HepG2 (cell line): ENCODE results near the gene CES3. TPM values are rescaled to one million over a fixed set of nuclear protein-coding genes. Genes with fewer than 3 reads are reported as not detected.

Experiments used
- ATAC-seq: fragments of 200-7000 bp; cut with Tn5 transposase; 3 replicates; pipeline ENCODE4 v1.9.1; 2020; ENCODE audit warnings: mild to moderate bottlenecking, moderate library complexity
- BruUV-seq: library from RNA; stranded (reverse); fragments of 400-500 nt; replicated peaks from 2 replicates; lab custom pipeline; 2021; lab: Mats Ljungman, UMichigan
- CTCF ChIA-PET: fragments of 300-600 bp; formaldehyde crosslinking; extraction: SDS; loops from one replicate; lab custom pipeline; 2021; ENCODE audit warnings: low total read pairs, inconsistent platforms, low intra/inter-chr PET ratio; lab: Yijun Ruan, JAX
- POLR2A ChIA-PET: fragments of 350-600 bp; sonication (Branson Sonifier 250); formaldehyde crosslinking; loops from one replicate; lab custom pipeline; 2020; ENCODE audit warnings: antibody characterized with exemption, inconsistent platforms; lab: Yijun Ruan, JAX
- DNase-seq: peaks from one replicate; pipeline ENCODE4 v3.0.0-alpha.2; 2015; ENCODE audit warnings: low spot score
- FAIRE-seq: peaks from 3 replicates; lab custom pipeline; 2011; peaks lifted over from hg19 to GRCh38; lab: Jason Lieb, UNC
- H2AFZ ChIP-seq: one replicate; pipeline ENCODE4 v1.6.1; 2011; ENCODE audit warnings: low read length, inconsistent platforms
- H3K27ac ChIP-seq: fragments of 300-600 bp; 3 replicates; pipeline ENCODE4 v1.8.0; 2011; ENCODE audit warnings: mixed run types, mild to moderate bottlenecking, mixed read lengths, low read length, inconsistent platforms; ENCODE audit not compliant: insufficient read depth; ENCODE audit errors: extremely low read length
- H3K27me3 ChIP-seq, 2 experiments: fragments of 200-600 bp in 1 of 2; 2 replicates in 1 of 2; 3 replicates in 1 of 2; pipeline versions ENCODE4 v1.6.0 to v1.8.0; 2011; ENCODE audit warnings: low read length in 2 of 2, mild to moderate bottlenecking in 2 of 2, moderate library complexity in 2 of 2, inconsistent platforms in 1 of 2; ENCODE audit not compliant: insufficient read depth in 2 of 2, control insufficient read depth in 1 of 2
- H3K36me3 ChIP-seq, 2 experiments: fragments of 200-600 bp in 1 of 2; replicated peaks in 1 of 2; 2 replicates in 1 of 2; 3 replicates in 1 of 2; pipeline versions ENCODE4 v1.5.1 to v1.8.0; 2011; ENCODE audit warnings: low read length in 2 of 2, inconsistent platforms in 1 of 2; ENCODE audit not compliant: insufficient read depth in 2 of 2, control insufficient read depth in 1 of 2
- H3K4me1 ChIP-seq: 2 replicates; pipeline ENCODE4 v1.5.1; 2012; ENCODE audit warnings: low read length, inconsistent platforms; ENCODE audit not compliant: insufficient read depth
- H3K4me2 ChIP-seq: 2 replicates; pipeline ENCODE4 v1.6.0; 2011; ENCODE audit warnings: low read depth, low read length, inconsistent platforms
- H3K4me3 ChIP-seq, 3 experiments: fragments of 200-600 bp in 1 of 3; sonication (generic), shearing (Covaris generic) in 1 of 3; replicated peaks in 1 of 3; 2 replicates each; pipeline ENCODE4 v1.5.1; 2011 to 2016; ENCODE audit warnings: low read length in 3 of 3, inconsistent platforms in 2 of 3, low read depth in 2 of 3, mild to moderate bottlenecking in 2 of 3, control low read depth in 1 of 3, mixed read lengths in 1 of 3; ENCODE audit not compliant: insufficient read depth in 1 of 3
- H3K79me2 ChIP-seq: one replicate; pipeline ENCODE4 v1.6.1; 2011; ENCODE audit warnings: low read length, inconsistent platforms; ENCODE audit not compliant: insufficient read depth
- H3K9ac ChIP-seq: 2 replicates; pipeline ENCODE4 v1.6.0; 2011; ENCODE audit warnings: mild to moderate bottlenecking, low read depth, low read length, inconsistent platforms; ENCODE audit not compliant: insufficient read depth
- H3K9me3 ChIP-seq: 2 replicates; pipeline ENCODE4 v1.5.1; 2012; ENCODE audit warnings: mild to moderate bottlenecking, low read length
- H4K20me1 ChIP-seq: 2 replicates; pipeline ENCODE4 v1.6.0; 2011; ENCODE audit warnings: inconsistent platforms, mild to moderate bottlenecking, low read length, moderate library complexity; ENCODE audit not compliant: insufficient read depth
- EHMT2 ChIP-seq: fragments of 200-600 bp; sonication (generic); IDR thresholded peaks from 2 replicates; pipeline ENCODE4 v1.7.0; 2017; ENCODE audit warnings: antibody characterized with exemption, low read depth, low read length, borderline replicate concordance
- IKZF4 ChIP-seq: sonication (generic); formaldehyde crosslinking; IDR thresholded peaks from 2 replicates; pipeline ENCODE4 v1.5.1; 2020; ENCODE audit warnings: borderline replicate concordance, mild to moderate bottlenecking, low read depth, missing genetic modification reagents; ENCODE audit errors: not compliant biosample characterization
- SP2 ChIP-seq: sonication (generic); formaldehyde crosslinking; IDR thresholded peaks from 2 replicates; pipeline ENCODE4 v1.5.1; 2020; ENCODE audit warnings: mild to moderate bottlenecking, missing genetic modification reagents
- TEAD2 ChIP-seq: sonication (generic); formaldehyde crosslinking; IDR thresholded peaks from 2 replicates; pipeline ENCODE4 v1.9.0; 2021; ENCODE audit warnings: missing genetic modification reagents
- ZNF687 ChIP-seq: sonication (generic); formaldehyde crosslinking; IDR thresholded peaks from 2 replicates; pipeline ENCODE4 v1.5.1; 2020; ENCODE audit warnings: mild to moderate bottlenecking, missing genetic modification reagents, moderate library complexity
- WGBS: methylation state at CpG from one replicate; pipeline ENCODE4 v1.1.6; 2017; ENCODE audit warnings: low lambda C conversion rate; 5-methylcytosine and 5-hydroxymethylcytosine counted together
- in situ Hi-C: cut with HindIII; loops from 2 replicates; pipeline ENCODE4 v1.10.0; 2017; ENCODE audit warnings: low pct_unique_long_range_greater_than_20kb; ENCODE audit not compliant: extremely low pct_ligation_motif_present
- intact Hi-C: fragments of 100-400 bp; cut with micrococcal nuclease; formaldehyde crosslinking; loops from one replicate; pipeline ENCODE4 v1.10.0; 2022; ENCODE audit not compliant: unreplicated experiment
- polyA plus RNA-seq, 8 experiments: library from polyadenylated mRNA; depleted of rRNA in 3 of 8; stranded (reverse) in 7 of 8; unstranded in 1 of 8; fragments of >200 nt; fragmentation: Illumina TruSeq in 4 of 8; extraction: Trizol in 4 of 8; gene quantifications; 2 replicates each; pipeline versions ENCODE4 v1.2.1 to v1.2.3, GENCODE V29; 2011 to 2016; ENCODE audit warnings: low read depth in 4 of 8, missing spikeins in 1 of 8, mixed read lengths in 1 of 8; ENCODE audit not compliant: insufficient read depth in 1 of 8
- total RNA-seq, 5 experiments: library from RNA; depleted of rRNA; stranded (reverse); fragments of >200 nt; fragmentation: Illumina TruSeq; extraction: Trizol; gene quantifications; 2 replicates each; pipeline ENCODE4 v1.2.3, GENCODE V29; 2016; ENCODE audit warnings: low read depth in 1 of 5

Gene CES3
- total and polyA plus RNA-seq, 2 of the 13 experiments (the other 11 are each of a cell fraction or from before 2014, with no cell fraction given) = 6.6 to 17.4 TPM

- TF ChIP-seq ZNF687 (peak; percentile 12; the same call in 1 of the 2 replicates), TEAD2 (no peak), SP2 (no peak), IKZF4 (CRISPR knock-in tag) (no peak), EHMT2 (no peak)
Observed at GRCh38 chr16:66958857-66959703, 2.0 kb upstream of the CES3 start (continued).

GRCh38 chr16:66959704-66960161 lies 1.3 kb upstream of the CES3 start:
- WGBS = 38% methylated on average over 5 of the region's 5 CpGs
- no peak for DNase-seq
- H3K4me2 ChIP-seq = no peak overlapping the region
- H3K9ac ChIP-seq = no peak overlapping the region
- no peak overlapping the region for H3K27ac ChIP-seq
- peaks cover 69% of the 10 kb centered on the region for H3K4me1 ChIP-seq
- POLR2A ChIA-PET = no interaction called here
- in situ Hi-C loops = no loop called here
- no peaks in the 10 kb centered on the region for H4K20me1 ChIP-seq
- no peak for FAIRE-seq
- ATAC-seq = no peak
- H3K27me3 ChIP-seq = 0 out of 5 replicates have a peak, but pooled peaks cover 0 to 3% of the 10 kb centered on the region in 2 experiments
- H2AFZ ChIP-seq = no peak overlapping the region
- no peaks in the 10 kb centered on the region for H3K36me3 ChIP-seq
- no peaks in the 10 kb centered on the region for H3K79me2 ChIP-seq
- H3K9me3 ChIP-seq = no peaks in the 10 kb centered on the region
- no peak for TF ChIP-seq SP2
- TF ChIP-seq ZNF687 = 0 out of 2 replicates have a peak, but pooled peaks have one; percentile 6
- intact Hi-C loops = loop anchor here (5.0 to 10.0 kb wide), 2 partner anchors 55 to 198 kb away; partner anchors contain the start of genes FBXL8 and TRADD
- no TSS peak for BruUV-seq
- no peak overlapping the region for H3K4me3 ChIP-seq
- CTCF ChIA-PET = interaction anchor here (0.7 kb wide), 1 partner anchor 12 kb away, joined by 3 read pairs; no protein-coding TSS in a partner anchor
